ENCODE measurements around the gene RBM23. TPM values are rescaled to one million over a fixed set of nuclear protein-coding genes. Genes with fewer than 3 reads are reported as not detected.

The RBM23 gene
- total and polyA plus RNA-seq, 3 experiments from 2014 or later, result 50.3 to 88.8 (median 83.6) TPM

DNA sequence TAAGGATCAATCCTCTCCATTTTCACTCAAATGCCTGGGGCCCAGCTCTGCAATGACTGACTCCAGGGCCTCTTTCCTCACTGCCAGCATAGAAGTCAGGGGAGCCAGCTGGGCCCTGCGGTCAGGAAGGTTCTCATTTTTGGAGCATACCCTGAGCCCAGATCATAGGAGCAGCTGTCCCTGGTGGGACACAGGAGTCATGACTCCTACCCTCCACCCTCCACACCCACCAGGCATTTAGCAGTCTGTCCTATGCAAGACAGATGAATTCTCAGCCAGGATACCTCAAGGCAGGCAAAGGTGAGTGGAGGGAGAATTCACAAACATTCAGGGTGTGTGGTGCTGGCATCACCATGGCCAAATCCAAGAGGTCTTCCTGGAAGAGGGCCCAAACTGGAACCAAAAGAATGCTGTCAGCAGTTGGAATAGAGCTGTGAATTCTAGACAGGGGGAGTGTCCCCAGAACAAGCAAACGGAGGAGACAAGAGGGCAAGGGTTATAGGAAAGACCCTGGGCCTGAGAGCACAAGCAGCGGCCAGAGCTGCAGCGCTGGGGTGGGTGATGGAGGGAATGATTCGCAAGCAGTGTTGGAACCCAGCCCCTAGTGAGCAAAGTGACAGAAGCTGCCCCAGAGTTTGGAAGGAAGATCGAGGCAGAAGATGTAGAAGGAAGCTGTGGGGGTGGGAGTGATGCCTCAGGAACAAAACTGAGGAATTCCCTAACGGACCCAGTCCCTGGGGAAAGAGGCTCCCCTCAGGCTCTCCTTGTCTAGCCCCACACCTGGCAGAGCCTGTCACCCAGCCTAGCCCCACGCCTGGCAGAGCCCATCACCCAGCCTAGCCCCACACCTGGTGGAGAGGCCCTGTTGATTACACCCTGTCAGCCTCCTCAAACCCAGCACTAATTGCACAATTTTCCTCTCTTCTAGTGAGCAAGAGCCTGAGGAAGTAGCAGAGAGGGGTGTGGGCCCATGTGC is 40.4 kb downstream of the RBM23 start:
- no peaks in the 10 kb centered on the region for H3K27me3 Mint-ChIP-seq

DNA sequence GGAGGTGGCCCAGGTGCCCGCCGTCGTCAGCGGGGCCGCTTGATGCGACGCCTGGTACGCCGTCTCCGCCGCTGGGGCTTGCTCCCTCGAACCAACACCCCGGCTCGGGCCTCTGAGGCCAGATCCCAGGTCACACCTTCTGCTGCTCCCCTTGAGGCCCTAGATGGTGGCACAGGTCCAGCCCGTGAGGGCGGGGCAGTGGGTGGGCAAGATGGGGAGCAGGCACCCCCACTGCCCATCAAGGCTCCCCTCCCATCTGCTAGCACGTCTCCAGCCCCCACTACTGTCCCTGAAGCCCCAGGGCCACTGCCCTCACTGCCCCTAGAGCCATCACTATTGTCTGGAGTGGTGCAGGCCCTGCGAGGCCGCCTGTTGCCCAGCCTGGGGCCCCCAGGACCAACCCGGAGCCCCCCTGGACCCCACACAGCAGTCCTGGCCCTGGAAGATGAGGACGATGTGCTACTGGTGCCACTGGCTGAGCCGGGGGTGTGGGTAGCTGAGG is 41.9 kb downstream of the RBM23 start:
- Histone ChIP-seq H3K27ac (ENCODE audit: low read depth, low read length) (no peak overlapping the region), H3K36me3 (ENCODE audit: insufficient read depth, low read length) (peaks cover 49% of the 10 kb centered on the region), H3K9me3 (ENCODE audit: low read length) (no peaks in the 10 kb centered on the region), H3K4me1 (ENCODE audit: insufficient read depth, low read length) (peaks cover 10% of the 10 kb centered on the region), H3K27me3 (ENCODE audit: insufficient read depth, low read length, poor library complexity, severe bottlenecking) (no peaks in the 10 kb centered on the region), H3K4me3 (ENCODE audit: low read length) (no peak overlapping the region)
- ChIA-PET POLR2A (no interaction called here), CTCF (interaction anchor here (1.4 kb wide), 1 partner anchor 9 kb away, joined by 6 read pairs; no protein-coding TSS in a partner anchor)
- H3K4me3 Mint-ChIP-seq, result no peak overlapping the region
- no peak for DNase-seq
- H3K4me1 Mint-ChIP-seq, result peaks cover 20 to 39% (median 27%) of the 10 kb centered on the region in 3 donors
- no peak overlapping the region for H3K27ac Mint-ChIP-seq
- peaks cover 4 to 73% (median 20%) of the 10 kb centered on the region in 3 donors for H3K36me3 Mint-ChIP-seq
- no peaks in the 10 kb centered on the region for H3K27me3 Mint-ChIP-seq
- H3K9me3 Mint-ChIP-seq, result no peaks in the 10 kb centered on the region

More for the DNA sequence above, 40.4 kb downstream of the RBM23 start:
- CTCF ChIA-PET, result interaction anchor here (1.4 kb wide), 1 partner anchor 7 kb away, joined by 6 read pairs; no protein-coding TSS in a partner anchor
- H3K27ac ChIP-seq (ENCODE audit: low read depth, low read length), result no peak overlapping the region
- Mint-ChIP-seq H3K27ac (peak overlapping the region in 5 of 8 donors; percentile 29 to 79 (median 64)), H3K36me3 (peaks cover 4 to 61% (median 18%) of the 10 kb centered on the region in 3 donors), H3K9me3 (no peaks in the 10 kb centered on the region), H3K4me1 (peaks cover 10 to 36% (median 18%) of the 10 kb centered on the region in 3 donors), H3K4me3 (peak overlapping the region in 2 of 7 donors; percentile 43 to 59)
- H3K9me3 ChIP-seq (ENCODE audit: low read length), result no peaks in the 10 kb centered on the region
- no peak overlapping the region for H3K4me3 ChIP-seq (ENCODE audit: low read length)
- DNase-seq, result no peak
- peaks cover 46% of the 10 kb centered on the region for H3K36me3 ChIP-seq (ENCODE audit: insufficient read depth, low read length)
- POLR2A ChIA-PET, result no interaction called here
- peaks cover 5% of the 10 kb centered on the region for H3K4me1 ChIP-seq (ENCODE audit: insufficient read depth, low read length)
- no peaks in the 10 kb centered on the region for H3K27me3 ChIP-seq (ENCODE audit: insufficient read depth, low read length, poor library complexity, severe bottlenecking)

DNA sequence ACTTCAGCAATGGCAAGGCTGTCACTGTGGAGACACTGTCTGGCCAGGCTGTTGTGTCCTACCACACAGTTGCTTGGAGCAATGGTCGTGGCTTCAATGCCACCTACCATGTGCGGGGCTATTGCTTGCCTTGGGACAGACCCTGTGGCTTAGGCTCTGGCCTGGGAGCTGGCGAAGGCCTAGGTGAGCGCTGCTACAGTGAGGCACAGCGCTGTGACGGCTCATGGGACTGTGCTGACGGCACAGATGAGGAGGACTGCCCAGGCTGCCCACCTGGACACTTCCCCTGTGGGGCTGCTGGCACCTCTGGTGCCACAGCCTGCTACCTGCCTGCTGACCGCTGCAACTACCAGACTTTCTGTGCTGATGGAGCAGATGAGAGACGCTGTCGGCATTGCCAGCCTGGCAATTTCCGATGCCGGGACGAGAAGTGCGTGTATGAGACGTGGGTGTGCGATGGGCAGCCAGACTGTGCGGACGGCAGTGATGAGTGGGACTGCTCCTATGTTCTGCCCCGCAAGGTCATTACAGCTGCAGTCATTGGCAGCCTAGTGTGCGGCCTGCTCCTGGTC is 43.1 kb downstream of the RBM23 start:
- peaks cover 4 to 76% (median 20%) of the 10 kb centered on the region in 3 donors for H3K36me3 Mint-ChIP-seq

DNA sequence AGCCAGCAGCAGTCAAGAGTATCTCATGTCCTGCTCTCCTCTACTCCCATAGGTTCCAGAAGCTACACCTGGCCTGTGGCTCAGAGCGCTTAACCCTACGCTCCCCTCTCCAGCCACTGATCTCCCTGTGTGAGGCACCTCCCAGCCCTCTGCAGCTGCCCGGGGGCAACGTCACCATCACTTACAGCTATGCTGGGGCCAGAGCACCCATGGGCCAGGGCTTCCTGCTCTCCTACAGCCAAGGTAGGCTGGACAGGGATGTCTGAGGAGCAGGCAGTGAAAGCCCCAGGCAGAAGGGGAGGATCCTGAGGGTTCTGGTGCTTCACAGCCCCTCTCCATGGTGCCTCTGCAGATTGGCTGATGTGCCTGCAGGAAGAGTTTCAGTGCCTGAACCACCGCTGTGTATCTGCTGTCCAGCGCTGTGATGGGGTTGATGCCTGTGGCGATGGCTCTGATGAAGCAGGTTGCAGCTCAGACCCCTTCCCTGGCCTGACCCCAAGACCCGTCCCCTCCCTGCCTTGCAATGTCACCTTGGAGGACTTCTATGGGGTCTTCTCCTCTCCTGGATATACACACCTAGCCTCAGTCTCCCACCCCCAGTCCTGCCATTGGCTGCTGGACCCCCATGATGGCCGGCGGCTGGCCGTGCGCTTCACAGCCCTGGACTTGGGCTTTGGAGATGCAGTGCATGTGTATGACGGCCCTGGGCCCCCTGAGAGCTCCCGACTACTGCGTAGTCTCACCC is 43.8 kb downstream of the RBM23 start:
- Histone ChIP-seq H3K27me3 (ENCODE audit: insufficient read depth, low read length, poor library complexity, severe bottlenecking) (no peaks in the 10 kb centered on the region), H3K4me1 (ENCODE audit: insufficient read depth, low read length) (peaks cover 16% of the 10 kb centered on the region), H3K4me3 (ENCODE audit: low read length) (no peak overlapping the region), H3K36me3 (ENCODE audit: insufficient read depth, low read length) (peaks cover 49% of the 10 kb centered on the region), H3K27ac (ENCODE audit: low read depth, low read length) (no peak overlapping the region), H3K9me3 (ENCODE audit: low read length) (no peaks in the 10 kb centered on the region)
- ChIA-PET POLR2A (no interaction called here), CTCF (interaction anchor here (1.1 to 6.9 kb wide), 2 partner anchors 27 to 55 kb away, joined by 3 to 43 read pairs; no protein-coding TSS in a partner anchor)
- no peaks in the 10 kb centered on the region for H3K9me3 Mint-ChIP-seq
- H3K27ac Mint-ChIP-seq, result peak overlapping the region in 1 of 8 donors; percentile 81
- H3K4me1 Mint-ChIP-seq, result peaks cover 32 to 47% (median 33%) of the 10 kb centered on the region in 3 donors
- no peaks in the 10 kb centered on the region for H3K27me3 Mint-ChIP-seq
- peaks cover 4 to 76% (median 20%) of the 10 kb centered on the region in 3 donors for H3K36me3 Mint-ChIP-seq
- no peak for DNase-seq
- H3K4me3 Mint-ChIP-seq, result peak overlapping the region in 1 of 7 donors; percentile 25

More for the DNA sequence above, 43.1 kb downstream of the RBM23 start:
- Histone ChIP-seq H3K27ac (ENCODE audit: low read depth, low read length) (no peak overlapping the region), H3K4me3 (ENCODE audit: low read length) (no peak overlapping the region), H3K4me1 (ENCODE audit: insufficient read depth, low read length) (peaks cover 10% of the 10 kb centered on the region), H3K27me3 (ENCODE audit: insufficient read depth, low read length, poor library complexity, severe bottlenecking) (no peaks in the 10 kb centered on the region), H3K9me3 (ENCODE audit: low read length) (no peaks in the 10 kb centered on the region), H3K36me3 (ENCODE audit: insufficient read depth, low read length) (peaks cover 49% of the 10 kb centered on the region)
- ChIA-PET CTCF (interaction anchor here (6.9 kb wide), 1 partner anchor 26 kb away, joined by 43 read pairs; no protein-coding TSS in a partner anchor), POLR2A (interaction anchor here (0.6 kb wide), 1 partner anchor 1227 kb away, joined by 3 read pairs; no protein-coding TSS in a partner anchor)
- Mint-ChIP-seq H3K27me3 (no peaks in the 10 kb centered on the region), H3K4me1 (peaks cover 26 to 40% (median 27%) of the 10 kb centered on the region in 3 donors), H3K27ac (peak overlapping the region in 2 of 8 donors; percentile 28 to 81), H3K4me3 (peak overlapping the region in 1 of 7 donors; percentile 10), H3K9me3 (no peaks in the 10 kb centered on the region)
- DNase-seq, result no peak

DNA sequence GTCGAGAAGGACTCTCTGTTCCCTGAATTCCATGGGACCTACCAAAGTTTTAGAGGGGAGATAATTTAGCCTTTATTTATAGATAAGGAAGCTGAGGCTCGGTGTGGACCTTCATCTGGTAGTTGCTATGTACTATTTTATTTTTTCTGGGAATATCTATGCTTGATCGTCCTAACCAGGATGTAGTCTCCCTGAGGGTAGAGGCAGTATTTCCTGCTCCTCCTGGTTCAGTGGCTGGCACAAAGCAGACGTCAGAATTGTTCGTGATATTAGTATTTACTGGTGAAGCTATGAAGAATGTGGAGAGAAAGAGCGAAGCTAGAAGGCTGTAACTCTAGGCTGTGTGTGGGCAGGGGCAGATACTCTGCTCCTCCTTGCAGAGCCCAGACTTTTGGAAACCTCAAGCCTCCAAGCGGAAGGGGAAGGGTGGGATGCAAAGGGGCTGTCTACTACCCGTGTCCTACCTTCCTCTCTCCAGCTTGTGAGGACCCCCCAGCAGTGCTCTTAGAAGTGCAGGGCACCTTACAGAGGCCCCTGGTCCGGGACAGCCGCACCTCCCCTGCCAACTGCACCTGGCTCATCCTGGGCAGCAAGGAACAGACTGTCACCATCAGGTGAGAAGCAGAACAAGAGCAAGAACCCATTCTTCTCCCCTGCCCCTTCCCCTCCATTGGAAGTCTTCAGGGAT is 46.0 kb downstream of the RBM23 start:
- Histone ChIP-seq H3K4me3 (ENCODE audit: low read length) (peak overlapping the region; percentile 84), H3K27me3 (ENCODE audit: insufficient read depth, low read length, poor library complexity, severe bottlenecking) (no peaks in the 10 kb centered on the region), H3K27ac (ENCODE audit: low read depth, low read length) (peak overlapping the region; percentile 89), H3K9me3 (ENCODE audit: low read length) (no peaks in the 10 kb centered on the region), H3K36me3 (ENCODE audit: insufficient read depth, low read length) (peaks cover 43% of the 10 kb centered on the region), H3K4me1 (ENCODE audit: insufficient read depth, low read length) (peaks cover 24% of the 10 kb centered on the region)
- peak overlapping the region; percentile 83 to 97 (median 93) for H3K4me3 Mint-ChIP-seq
- peaks cover under 1 to 57% (median 14%) of the 10 kb centered on the region in 3 donors for H3K36me3 Mint-ChIP-seq
- no peak for DNase-seq
- H3K4me1 Mint-ChIP-seq, result peaks cover 32 to 40% (median 33%) of the 10 kb centered on the region in 3 donors
- H3K9me3 Mint-ChIP-seq, result no peaks in the 10 kb centered on the region
- ChIA-PET POLR2A (interaction anchor here (0.6 to 2.7 kb wide), 7 partner anchors 9 to 107 kb away, joined by 3 to 17 read pairs (median 3); partner anchors contain the start of genes OXA1L, RBM23 and REM2), CTCF (interaction anchor here (0.8 to 6.9 kb wide), 19 partner anchors 11 to 308 kb away, joined by 3 to 110 read pairs (median 6); partner anchors contain the start of genes HAUS4 and REM2)
- no peaks in the 10 kb centered on the region for H3K27me3 Mint-ChIP-seq
- peak overlapping the region; percentile 64 to 98 (median 88) for H3K27ac Mint-ChIP-seq

DNA sequence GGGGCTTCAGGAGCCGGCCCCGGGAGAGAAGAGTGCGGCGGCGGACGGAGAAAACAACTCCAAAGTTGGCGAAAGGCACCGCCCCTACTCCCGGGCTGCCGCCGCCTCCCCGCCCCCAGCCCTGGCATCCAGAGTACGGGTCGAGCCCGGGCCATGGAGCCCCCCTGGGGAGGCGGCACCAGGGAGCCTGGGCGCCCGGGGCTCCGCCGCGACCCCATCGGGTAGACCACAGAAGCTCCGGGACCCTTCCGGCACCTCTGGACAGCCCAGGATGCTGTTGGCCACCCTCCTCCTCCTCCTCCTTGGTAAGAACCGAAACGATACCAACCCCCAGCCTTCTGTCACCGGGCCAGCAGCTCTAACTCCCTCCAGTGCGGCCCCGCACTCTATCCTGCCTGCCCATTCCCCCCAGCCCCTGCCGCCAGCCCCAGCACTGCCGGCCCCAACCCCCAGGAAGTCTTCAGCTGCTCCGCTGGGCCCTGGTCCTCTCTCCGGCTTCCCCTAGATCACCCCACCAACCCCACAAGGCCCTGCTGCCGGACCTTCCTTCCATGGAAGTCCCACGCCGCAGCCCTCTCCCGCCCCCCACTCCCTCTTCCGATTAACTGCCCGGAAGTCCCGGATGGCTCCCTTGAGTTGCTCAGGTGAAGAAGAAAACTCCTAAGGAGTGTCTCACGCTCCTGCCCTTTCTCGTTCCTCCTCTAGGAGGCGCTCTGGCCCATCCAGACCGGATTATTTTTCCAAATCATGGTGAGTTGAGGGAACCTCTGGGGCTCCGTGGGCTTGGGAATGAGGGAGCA is 46.7 kb downstream of the RBM23 start:
- Mint-ChIP-seq H3K4me3 (peak overlapping the region; percentile 93 to 98 (median 94)), H3K27ac (peak overlapping the region; percentile 64 to 99 (median 98)), H3K36me3 (peaks cover 0 to 50% (median 11%) of the 10 kb centered on the region in 3 donors), H3K27me3 (no peaks in the 10 kb centered on the region), H3K4me1 (peaks cover 30 to 39% (median 33%) of the 10 kb centered on the region in 3 donors), H3K9me3 (no peaks in the 10 kb centered on the region)
- Histone ChIP-seq H3K4me1 (ENCODE audit: insufficient read depth, low read length) (peaks cover 24% of the 10 kb centered on the region), H3K4me3 (ENCODE audit: low read length) (peak overlapping the region; percentile 84), H3K27me3 (ENCODE audit: insufficient read depth, low read length, poor library complexity, severe bottlenecking) (no peaks in the 10 kb centered on the region), H3K36me3 (ENCODE audit: insufficient read depth, low read length) (peaks cover 36% of the 10 kb centered on the region), H3K27ac (ENCODE audit: low read depth, low read length) (peak overlapping the region; percentile 89), H3K9me3 (ENCODE audit: low read length) (no peaks in the 10 kb centered on the region)
- CTCF ChIA-PET, result interaction anchor here (0.8 to 6.9 kb wide), 22 partner anchors 11 to 314 kb away, joined by 3 to 110 read pairs (median 4); partner anchors contain the start of genes HAUS4 and REM2
- peak; percentile 60 to 78 (median 67) for DNase-seq
- POLR2A ChIA-PET, result interaction anchor here (0.6 to 2.7 kb wide), 8 partner anchors 10 to 315 kb away, joined by 3 to 17 read pairs (median 3); partner anchors contain the start of genes OXA1L, RBM23 and REM2

Data from CD8-positive, alpha-beta memory T cell (primary cell).